Gastrocnemius medialis (tissue), 4 donors: ENCODE measurements around the gene IYD. TPM values are rescaled to one million over a fixed set of nuclear protein-coding genes. Genes with fewer than 3 reads are reported as not detected.

Source experiments
- ATAC-seq, 2 donors: fragments of 150-250 bp; one replicate each; pipeline ENCODE4 v1.9.1; 2016
- DNase-seq, 2 donors: peaks; one replicate each; pipeline ENCODE4 v3.0.0-alpha.2; 2019
- H3K27ac ChIP-seq, 4 donors: fragments of 200-600 bp; sonication (generic); 1 replicate in 1 of 4; 2 replicates in 3 of 4; pipeline ENCODE4 v1.5.1; 2016 to 2018; ENCODE audit warnings: mild to moderate bottlenecking in 2 of 4, moderate library complexity in 1 of 4
- H3K27me3 ChIP-seq, 3 donors: fragments of 200-600 bp; sonication (generic) in 2 of 3; 1 replicate in 1 of 3; 2 replicates in 2 of 3; pipeline versions ENCODE4 v1.5.1 to v1.6.0; 2016 to 2019; ENCODE audit warnings: mild to moderate bottlenecking in 1 of 3, moderate library complexity in 1 of 3
- H3K36me3 ChIP-seq, 2 donors: fragments of 200-600 bp; sonication (generic) in 1 of 2; one replicate each; pipeline ENCODE4 v1.5.1; 2017 to 2018
- H3K4me1 ChIP-seq, 2 donors: fragments of 200-600 bp; sonication (generic) in 1 of 2; one replicate each; pipeline ENCODE4 v1.5.1; 2016 to 2017; ENCODE audit warnings: mild to moderate bottlenecking in 2 of 2
- H3K4me3 ChIP-seq, 4 donors: fragments of 200-600 bp; sonication (generic) in 3 of 4; 1 replicate in 1 of 4; 2 replicates in 3 of 4; pipeline ENCODE4 v1.5.1; 2016 to 2019; ENCODE audit warnings: mild to moderate bottlenecking in 2 of 4
- H3K9me3 ChIP-seq, 3 donors: fragments of 200-600 bp; sonication (generic) in 2 of 3; 1 replicate in 1 of 3; 2 replicates in 2 of 3; pipeline ENCODE4 v1.5.1; 2016 to 2019
- CTCF ChIP-seq, 5 experiments: fragments of 450-650 bp in 3 of 5; fragments of 200-600 bp in 2 of 5; sonication (generic) in 2 of 5; IDR thresholded peaks in 4 of 5; conservative IDR thresholded peaks in 1 of 5; 1 replicate in 4 of 5; 2 replicates in 1 of 5; pipeline ENCODE4 v1.5.1; 2016 to 2019; ENCODE audit warnings: antibody characterized with exemption in 5 of 5, mild to moderate bottlenecking in 3 of 5, moderate library complexity in 3 of 5
- POLR2A ChIP-seq, 2 donors: fragments of 450-650 bp; IDR thresholded peaks; one replicate each; pipeline ENCODE4 v1.6.1; 2017; ENCODE audit warnings: antibody characterized with exemption in 2 of 2, mild to moderate bottlenecking in 2 of 2, moderate library complexity in 2 of 2
- in situ Hi-C, 4 donors: fragments of 200-750 bp; cut with MboI; loops; one replicate each; pipeline versions ENCODE4 v1.15.0 to v1.8.0; 2017; ENCODE audit warnings: low sequenced_read_pairs in 4 of 4
- intact Hi-C: fragments of 100-400 bp; cut with DNase I; formaldehyde crosslinking; loops from one replicate; pipeline ENCODE4 v1.15.1; 2023; ENCODE audit warnings: low total_unique reads
- total RNA-seq, 4 donors: library from RNA; depleted of rRNA; stranded (reverse); fragments of >200 nt; gene quantifications; one replicate each; pipeline versions ENCODE4 v1.1.0 to v1.2.3, GENCODE V29; 2016

IYD gene
- total RNA-seq, 4 donors from 2014 or later = 0.10 to 0.20 TPM; not detected in 2

GRCh38 chr6:150410399-150410798 lies 41.6 kb downstream of the IYD start:
- TF ChIP-seq CTCF (IDR thresholded peaks at IDR 0.05 in 4 of 5, conservative IDR thresholded peaks at IDR 0.05 in 1 of 5) (no peak), POLR2A (IDR thresholded peaks at IDR 0.05) (no peak)
- intact Hi-C loops (loop anchor here (10.0 kb wide), 1 partner anchor 274 kb away; no protein-coding TSS in a partner anchor), in situ Hi-C loops (loop anchor here in 2 of 4 donors (5.0 to 10.0 kb wide), 2 partner anchors 324 to 407 kb away; no protein-coding TSS in a partner anchor)
- ATAC-seq (no peak), DNase-seq (no peak)
- Histone ChIP-seq H3K36me3 (no peaks in the 10 kb centered on the region), H3K27ac (no peak overlapping the region), H3K4me1 (peaks cover 6 to 20% of the 10 kb centered on the region in 2 donors), H3K4me3 (no peak overlapping the region), H3K27me3 (no peaks in the 10 kb centered on the region), H3K9me3 (no peaks in the 10 kb centered on the region)

GRCh38 chr6:150410906-150411305 lies 42.1 kb downstream of the IYD start:
- Histone ChIP-seq H3K4me1 (peaks cover 6 to 20% of the 10 kb centered on the region in 2 donors), H3K36me3 (no peaks in the 10 kb centered on the region), H3K27ac (no peak overlapping the region), H3K4me3 (no peak overlapping the region), H3K9me3 (no peaks in the 10 kb centered on the region), H3K27me3 (no peaks in the 10 kb centered on the region)
- intact Hi-C loops (loop anchor here (10.0 kb wide), 1 partner anchor 274 kb away; no protein-coding TSS in a partner anchor), in situ Hi-C loops (loop anchor here in 2 of 4 donors (5.0 to 10.0 kb wide), 2 partner anchors 324 to 406 kb away; no protein-coding TSS in a partner anchor)
- TF ChIP-seq CTCF (IDR thresholded peaks at IDR 0.05 in 4 of 5, conservative IDR thresholded peaks at IDR 0.05 in 1 of 5) = no peak
- TF ChIP-seq POLR2A (IDR thresholded peaks at IDR 0.05) = no peak
- ATAC-seq (no peak), DNase-seq (no peak)

GRCh38 chr6:150412221-150412620 lies 43.4 kb downstream of the IYD start:
- intact Hi-C loops (loop anchor here (10.0 kb wide), 1 partner anchor 273 kb away; no protein-coding TSS in a partner anchor), in situ Hi-C loops (loop anchor here in 2 of 4 donors (5.0 to 10.0 kb wide), 2 partner anchors 323 to 405 kb away; no protein-coding TSS in a partner anchor)
- Histone ChIP-seq H3K36me3 (no peaks in the 10 kb centered on the region), H3K4me1 (peaks cover 6 to 20% of the 10 kb centered on the region in 2 donors), H3K4me3 (no peak overlapping the region), H3K9me3 (no peaks in the 10 kb centered on the region), H3K27ac (no peak overlapping the region), H3K27me3 (no peaks in the 10 kb centered on the region)
- DNase-seq = no peak
- TF ChIP-seq POLR2A (IDR thresholded peaks at IDR 0.05) (no peak), CTCF (IDR thresholded peaks at IDR 0.05 in 4 of 5, conservative IDR thresholded peaks at IDR 0.05 in 1 of 5) (no peak)
- ATAC-seq = no peak

- Histone ChIP-seq H3K36me3 (no peaks in the 10 kb centered on the region), H3K27me3 (no peaks in the 10 kb centered on the region), H3K9me3 (no peaks in the 10 kb centered on the region), H3K4me1 (peaks cover 6 to 20% of the 10 kb centered on the region in 2 donors), H3K27ac (no peak overlapping the region), H3K4me3 (no peak overlapping the region)
- no peak for TF ChIP-seq CTCF (IDR thresholded peaks at IDR 0.05 in 4 of 5, conservative IDR thresholded peaks at IDR 0.05 in 1 of 5)
- no peak for TF ChIP-seq POLR2A (IDR thresholded peaks at IDR 0.05)
- DNase-seq = no peak
- intact Hi-C loops (loop anchor here (10.0 kb wide), 1 partner anchor 272 kb away; no protein-coding TSS in a partner anchor), in situ Hi-C loops (loop anchor here in 2 of 4 donors (5.0 to 10.0 kb wide), 2 partner anchors 322 to 404 kb away; no protein-coding TSS in a partner anchor)
- no peak for ATAC-seq
Measured at GRCh38 chr6:150413198-150413597, 44.4 kb downstream of the IYD start.
